Vagina (tissue), 2 donors: ENCODE data around the gene CARD10. TPM values are rescaled to one million over a fixed set of nuclear protein-coding genes. Genes with fewer than 3 reads are reported as not detected.

Experiments
- DNase-seq, 2 donors: peaks; one replicate each; pipeline ENCODE4 v3.0.0-alpha.2; 2017; ENCODE audit errors: extremely low spot score in 2 of 2
- H3K27ac ChIP-seq: fragments of 200-600 bp; sonication (generic); one replicate; pipeline ENCODE4 v1.5.1; 2019
- H3K27me3 ChIP-seq: fragments of 200-600 bp; sonication (generic); one replicate; pipeline ENCODE4 v1.5.1; 2019
- H3K36me3 ChIP-seq, 2 donors: fragments of 200-600 bp; sonication (generic); one replicate each; pipeline ENCODE4 v1.5.1; 2017 to 2019
- H3K4me1 ChIP-seq: fragments of 200-600 bp; sonication (generic); one replicate; pipeline ENCODE4 v1.5.1; 2019
- H3K4me3 ChIP-seq, 2 donors: fragments of 200-600 bp; sonication (generic); 1 replicate in 1 of 2; 2 replicates in 1 of 2; pipeline ENCODE4 v1.5.1; 2016 to 2019
- H3K9me3 ChIP-seq: fragments of 200-600 bp; sonication (generic); one replicate; pipeline ENCODE4 v1.5.1; 2019
- POLR2A ChIP-seq, 2 donors: fragments of 450-650 bp; IDR thresholded peaks; one replicate each; pipeline ENCODE4 v1.6.1; 2017; ENCODE audit warnings: antibody characterized with exemption in 2 of 2, mild to moderate bottlenecking in 2 of 2, moderate library complexity in 2 of 2
- POLR2AphosphoS5 ChIP-seq, 2 donors: sonication (generic); formaldehyde crosslinking; IDR thresholded peaks; one replicate each; pipeline ENCODE4 v1.9.0; 2017; ENCODE audit warnings: antibody characterized with exemption in 2 of 2, mild to moderate bottlenecking in 2 of 2, low read depth in 1 of 2; ENCODE audit not compliant: insufficient read depth in 1 of 2
- intact Hi-C: fragments of 100-400 bp; cut with DNase I; formaldehyde crosslinking; loops from one replicate; pipeline ENCODE4 v1.15.1; 2023
- total RNA-seq: library from RNA; depleted of rRNA; stranded (reverse); fragments of >200 nt; gene quantifications from one replicate; pipeline ENCODE4 v1.2.3, GENCODE V29; 2016
- TF ChIP-seq, protein P1 (sequence below), 3 experiments: fragments of 450-650 bp in 2 of 3; fragments of 200-600 bp in 1 of 3; sonication (generic) in 1 of 3; IDR thresholded peaks; one replicate each; pipeline ENCODE4 v1.5.1; 2017 to 2019; ENCODE audit warnings: antibody characterized with exemption in 3 of 3, mild to moderate bottlenecking in 2 of 3, moderate library complexity in 2 of 3

CARD10 gene
- total RNA-seq, 1 donor from 2014 or later: 11.0 TPM

DNA sequence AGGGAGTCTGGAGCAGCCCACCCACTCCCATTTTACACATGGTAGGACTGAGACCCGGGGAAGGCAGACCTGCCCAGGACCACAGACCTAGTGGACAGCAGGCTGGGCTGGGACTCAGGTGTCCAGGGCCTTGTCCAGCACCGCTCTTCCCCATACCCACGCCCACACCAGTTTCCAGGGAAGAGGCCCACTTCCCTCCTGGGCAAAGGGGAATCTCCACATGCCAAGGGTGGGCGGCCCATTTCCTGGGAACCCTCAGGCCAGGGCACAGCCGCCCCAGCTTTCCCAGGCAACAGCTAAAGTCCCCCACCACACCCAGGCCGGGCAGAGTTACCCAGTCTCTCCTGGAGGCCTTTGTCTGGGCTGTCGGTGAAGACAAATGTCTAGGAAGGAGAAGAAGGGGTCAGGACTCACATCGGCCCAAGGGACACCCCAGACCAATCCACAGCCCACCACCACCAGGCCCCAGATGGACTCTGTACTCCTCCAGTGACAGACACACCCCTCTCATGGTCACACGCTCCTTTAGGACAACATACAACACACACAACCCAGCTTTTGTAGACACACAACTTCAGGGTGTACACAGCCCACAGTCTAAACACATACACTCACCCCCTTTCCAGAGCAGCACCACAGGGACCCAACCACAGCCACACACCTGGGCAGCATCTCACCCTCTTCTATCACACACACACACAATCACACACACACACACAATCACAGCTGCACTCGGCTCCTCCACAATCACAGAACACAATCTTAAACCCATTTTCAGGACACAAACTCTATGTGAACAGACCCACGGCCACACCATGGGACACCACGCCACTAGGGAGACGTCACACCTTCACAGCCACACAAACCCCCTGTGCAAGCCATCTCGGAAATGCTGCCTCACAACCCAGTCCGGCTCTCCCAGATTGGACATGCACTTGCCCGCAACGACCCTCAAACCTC is 38.5 kb downstream of the CARD10 start:
- Histone ChIP-seq H3K36me3 (no peaks in the 10 kb centered on the region), H3K27ac (no peak overlapping the region), H3K9me3 (no peaks in the 10 kb centered on the region), H3K4me3 (no peak overlapping the region), H3K27me3 (no peaks in the 10 kb centered on the region), H3K4me1 (peaks cover 8% of the 10 kb centered on the region)
- TF ChIP-seq POLR2A (IDR thresholded peaks at IDR 0.05) (no peak), POLR2AphosphoS5 (IDR thresholded peaks at IDR 0.05; ENCODE audit: insufficient read depth in 1 of 2, low read depth in 1 of 2) (no peak)
- TF ChIP-seq, protein P1, sequence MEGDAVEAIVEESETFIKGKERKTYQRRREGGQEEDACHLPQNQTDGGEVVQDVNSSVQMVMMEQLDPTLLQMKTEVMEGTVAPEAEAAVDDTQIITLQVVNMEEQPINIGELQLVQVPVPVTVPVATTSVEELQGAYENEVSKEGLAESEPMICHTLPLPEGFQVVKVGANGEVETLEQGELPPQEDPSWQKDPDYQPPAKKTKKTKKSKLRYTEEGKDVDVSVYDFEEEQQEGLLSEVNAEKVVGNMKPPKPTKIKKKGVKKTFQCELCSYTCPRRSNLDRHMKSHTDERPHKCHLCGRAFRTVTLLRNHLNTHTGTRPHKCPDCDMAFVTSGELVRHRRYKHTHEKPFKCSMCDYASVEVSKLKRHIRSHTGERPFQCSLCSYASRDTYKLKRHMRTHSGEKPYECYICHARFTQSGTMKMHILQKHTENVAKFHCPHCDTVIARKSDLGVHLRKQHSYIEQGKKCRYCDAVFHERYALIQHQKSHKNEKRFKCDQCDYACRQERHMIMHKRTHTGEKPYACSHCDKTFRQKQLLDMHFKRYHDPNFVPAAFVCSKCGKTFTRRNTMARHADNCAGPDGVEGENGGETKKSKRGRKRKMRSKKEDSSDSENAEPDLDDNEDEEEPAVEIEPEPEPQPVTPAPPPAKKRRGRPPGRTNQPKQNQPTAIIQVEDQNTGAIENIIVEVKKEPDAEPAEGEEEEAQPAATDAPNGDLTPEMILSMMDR (IDR thresholded peaks at IDR 0.05): no peak
- intact Hi-C loops: no loop called here
- no peak for DNase-seq

DNA sequence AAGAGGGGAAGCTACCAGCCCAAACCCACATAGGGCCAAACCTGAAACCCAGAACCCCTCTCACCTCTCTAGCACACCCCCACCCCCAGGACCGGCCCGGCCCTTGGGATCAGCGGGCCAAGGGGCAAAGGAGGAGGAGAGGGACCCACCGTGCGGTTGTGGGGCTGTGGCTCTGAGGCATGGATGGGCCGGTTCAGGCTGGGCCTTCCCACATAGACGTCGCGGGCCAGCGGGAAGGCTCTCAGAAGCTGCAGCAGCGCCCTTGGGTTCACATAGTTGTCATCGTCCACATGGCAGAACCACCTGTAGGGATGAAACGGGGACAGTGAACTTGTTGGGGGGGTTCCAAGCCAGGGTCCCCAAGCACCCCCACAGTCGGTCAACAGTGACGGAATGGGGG is 40.0 kb downstream of the CARD10 start:
- Histone ChIP-seq H3K9me3 (no peaks in the 10 kb centered on the region), H3K27ac (no peak overlapping the region), H3K4me3 (no peak overlapping the region), H3K36me3 (no peaks in the 10 kb centered on the region), H3K4me1 (peaks cover 8% of the 10 kb centered on the region), H3K27me3 (no peaks in the 10 kb centered on the region)
- DNase-seq: no peak
- intact Hi-C loops: no loop called here
- TF ChIP-seq POLR2AphosphoS5 (IDR thresholded peaks at IDR 0.05; ENCODE audit: insufficient read depth in 1 of 2, low read depth in 1 of 2): no peak
- TF ChIP-seq, protein P1 (IDR thresholded peaks at IDR 0.05): no peak
- TF ChIP-seq POLR2A (IDR thresholded peaks at IDR 0.05): no peak

DNA sequence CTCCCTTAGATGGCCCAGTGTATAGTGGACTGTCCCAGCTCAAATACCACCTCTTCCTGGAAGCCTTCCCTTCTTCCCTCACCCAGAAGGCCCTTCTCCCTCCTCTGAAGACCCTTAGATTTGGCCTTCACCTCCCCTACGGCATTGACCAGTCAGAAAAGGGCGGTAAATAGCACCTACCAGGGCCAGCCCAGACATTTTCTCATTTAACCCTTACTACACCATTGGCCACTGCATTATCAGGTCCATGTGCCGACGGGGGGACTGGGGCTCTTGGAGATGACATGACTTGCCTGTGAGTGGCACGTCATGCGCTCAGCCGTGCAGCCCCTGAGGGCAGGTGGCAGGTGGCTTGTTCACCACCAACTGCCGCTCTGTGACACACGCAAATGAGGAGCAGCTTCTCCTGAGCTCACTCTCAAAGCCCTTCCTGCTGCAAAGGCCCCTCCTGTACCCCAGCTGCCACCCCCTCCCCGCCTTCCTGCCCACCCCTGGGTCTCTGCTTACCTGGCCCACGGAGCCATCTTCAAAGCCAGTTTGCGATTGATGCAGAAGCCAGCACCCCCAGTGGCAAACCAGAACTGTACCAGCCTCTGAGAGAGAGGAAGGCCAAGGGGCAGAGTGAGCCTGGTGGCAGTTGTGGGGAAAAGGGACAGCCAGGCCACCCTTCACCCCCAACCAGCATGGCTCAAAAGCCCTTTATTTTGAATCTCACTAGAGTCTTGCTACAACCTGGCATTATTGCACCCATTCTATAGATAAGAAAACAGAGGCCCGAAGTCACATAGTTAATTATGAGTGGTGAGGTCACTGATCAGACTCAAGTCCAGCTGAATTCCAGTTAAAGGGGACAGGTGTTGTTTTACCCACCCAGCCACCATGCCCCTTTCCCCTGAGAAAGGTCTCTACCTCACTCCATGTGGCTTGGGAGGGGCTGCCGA is 42.6 kb downstream of the CARD10 start:
- Histone ChIP-seq H3K27ac (no peak overlapping the region), H3K36me3 (no peaks in the 10 kb centered on the region), H3K9me3 (no peaks in the 10 kb centered on the region), H3K4me3 (no peak overlapping the region), H3K4me1 (no peaks in the 10 kb centered on the region), H3K27me3 (no peaks in the 10 kb centered on the region)
- DNase-seq: no peak
- intact Hi-C loops: no loop called here
- TF ChIP-seq POLR2A (IDR thresholded peaks at IDR 0.05): no peak
- TF ChIP-seq, protein P1 (IDR thresholded peaks at IDR 0.05): no peak
- TF ChIP-seq POLR2AphosphoS5 (IDR thresholded peaks at IDR 0.05; ENCODE audit: insufficient read depth in 1 of 2, low read depth in 1 of 2): no peak

DNA sequence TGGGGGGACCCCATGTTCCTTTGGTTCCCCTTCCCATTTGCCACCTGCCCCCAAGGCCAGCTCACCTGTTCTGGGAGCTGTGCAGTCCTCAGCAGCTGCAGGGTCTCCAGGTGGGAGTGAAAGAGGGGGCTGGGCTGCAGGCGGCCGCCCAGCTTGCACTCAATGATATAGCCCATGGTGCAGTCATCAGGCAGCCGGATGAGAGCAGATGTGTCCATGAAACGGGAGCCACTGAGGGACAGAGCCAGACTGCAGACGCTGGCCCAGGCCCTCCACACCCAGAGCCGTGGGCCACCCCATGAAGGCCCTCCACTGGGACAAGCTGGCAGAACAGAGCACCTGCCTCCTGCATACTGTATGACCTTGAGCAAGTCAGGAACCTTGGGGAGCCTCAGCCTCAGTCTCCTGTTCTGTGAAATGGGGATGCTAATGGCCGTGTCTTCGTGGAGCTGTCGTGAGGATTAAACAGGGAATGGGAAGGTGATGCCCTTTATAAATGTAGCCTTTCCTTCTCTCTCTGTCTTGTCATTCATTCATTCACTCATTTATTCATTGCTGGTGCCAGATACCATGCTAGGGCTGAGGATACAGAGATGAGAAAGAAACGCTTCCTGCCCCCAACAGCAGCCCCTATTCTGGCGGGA is 44.6 kb downstream of the CARD10 start:
- H3K4me1 ChIP-seq: no peaks in the 10 kb centered on the region
- H3K36me3 ChIP-seq: no peaks in the 10 kb centered on the region
- intact Hi-C loops: no loop called here
- H3K4me3 ChIP-seq: no peak overlapping the region
- no peak overlapping the region for H3K27ac ChIP-seq
- no peak for DNase-seq
- TF ChIP-seq POLR2AphosphoS5 (IDR thresholded peaks at IDR 0.05; ENCODE audit: insufficient read depth in 1 of 2, low read depth in 1 of 2): no peak
- TF ChIP-seq, protein P1 (IDR thresholded peaks at IDR 0.05): no peak
- TF ChIP-seq POLR2A (IDR thresholded peaks at IDR 0.05): no peak
- H3K9me3 ChIP-seq: no peaks in the 10 kb centered on the region
- no peaks in the 10 kb centered on the region for H3K27me3 ChIP-seq
